Panc1 (cell line): ENCODE results near the gene TTPAL.

ENCODE experiments used
- POLR2AphosphoS5 ChIP-seq: IDR thresholded peaks from 2 replicates; pipeline ENCODE4 v1.6.1; 2012; ENCODE audit warnings: mild to moderate bottlenecking, low read depth, low read length, moderate library complexity
- SIN3A ChIP-seq: IDR thresholded peaks from 2 replicates; pipeline ENCODE4 v1.6.1; 2012; ENCODE audit warnings: low read depth, mild to moderate bottlenecking, low read length, moderate library complexity, borderline replicate concordance; ENCODE audit not compliant: insufficient read depth
- TCF7L2 ChIP-seq: IDR thresholded peaks from 2 replicates; pipeline ENCODE4 v1.6.1; 2011; ENCODE audit warnings: mild to moderate bottlenecking, low read depth, low read length, inconsistent platforms
- TF ChIP-seq, protein P1 (sequence below): fragments of 450-650 bp; IDR thresholded peaks from 2 replicates; pipeline ENCODE4 v1.5.1; 2017; ENCODE audit warnings: mild to moderate bottlenecking

DNA sequence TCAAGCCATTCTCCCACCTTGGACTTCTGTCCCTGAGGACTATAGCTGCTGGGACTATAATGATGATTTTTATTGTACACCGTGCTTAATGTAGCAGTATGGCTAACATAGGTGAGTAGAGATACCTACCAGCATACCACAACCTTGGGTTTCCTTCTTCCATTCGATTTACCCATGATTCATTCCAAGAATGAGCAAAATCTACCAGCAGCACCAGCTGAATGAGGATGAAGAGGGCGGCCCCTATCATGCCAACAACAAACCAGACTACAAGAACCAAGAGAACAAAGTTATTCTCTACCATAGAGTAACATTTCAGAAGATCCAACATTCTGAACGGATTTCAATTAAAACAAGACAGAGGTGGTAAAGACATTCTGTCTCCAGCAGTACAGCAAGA is 34.1 kb downstream of the TTPAL start:
- TF ChIP-seq, protein P1, sequence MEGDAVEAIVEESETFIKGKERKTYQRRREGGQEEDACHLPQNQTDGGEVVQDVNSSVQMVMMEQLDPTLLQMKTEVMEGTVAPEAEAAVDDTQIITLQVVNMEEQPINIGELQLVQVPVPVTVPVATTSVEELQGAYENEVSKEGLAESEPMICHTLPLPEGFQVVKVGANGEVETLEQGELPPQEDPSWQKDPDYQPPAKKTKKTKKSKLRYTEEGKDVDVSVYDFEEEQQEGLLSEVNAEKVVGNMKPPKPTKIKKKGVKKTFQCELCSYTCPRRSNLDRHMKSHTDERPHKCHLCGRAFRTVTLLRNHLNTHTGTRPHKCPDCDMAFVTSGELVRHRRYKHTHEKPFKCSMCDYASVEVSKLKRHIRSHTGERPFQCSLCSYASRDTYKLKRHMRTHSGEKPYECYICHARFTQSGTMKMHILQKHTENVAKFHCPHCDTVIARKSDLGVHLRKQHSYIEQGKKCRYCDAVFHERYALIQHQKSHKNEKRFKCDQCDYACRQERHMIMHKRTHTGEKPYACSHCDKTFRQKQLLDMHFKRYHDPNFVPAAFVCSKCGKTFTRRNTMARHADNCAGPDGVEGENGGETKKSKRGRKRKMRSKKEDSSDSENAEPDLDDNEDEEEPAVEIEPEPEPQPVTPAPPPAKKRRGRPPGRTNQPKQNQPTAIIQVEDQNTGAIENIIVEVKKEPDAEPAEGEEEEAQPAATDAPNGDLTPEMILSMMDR = no peak
- no peak for TF ChIP-seq POLR2AphosphoS5
- TF ChIP-seq TCF7L2 = no peak
- no peak for TF ChIP-seq SIN3A
